T-helper 9 cell (primary cell): ENCODE measurements around the gene PCDHGC5.
A peak's percentile ranks its signal among the peaks of the same experiment; 100 is the strongest.

ENCODE experiments used
- DNase-seq: peaks from one replicate; pipeline ENCODE4 v3.0.0-alpha.2; 2020

PCDHGC5 gene

DNA sequence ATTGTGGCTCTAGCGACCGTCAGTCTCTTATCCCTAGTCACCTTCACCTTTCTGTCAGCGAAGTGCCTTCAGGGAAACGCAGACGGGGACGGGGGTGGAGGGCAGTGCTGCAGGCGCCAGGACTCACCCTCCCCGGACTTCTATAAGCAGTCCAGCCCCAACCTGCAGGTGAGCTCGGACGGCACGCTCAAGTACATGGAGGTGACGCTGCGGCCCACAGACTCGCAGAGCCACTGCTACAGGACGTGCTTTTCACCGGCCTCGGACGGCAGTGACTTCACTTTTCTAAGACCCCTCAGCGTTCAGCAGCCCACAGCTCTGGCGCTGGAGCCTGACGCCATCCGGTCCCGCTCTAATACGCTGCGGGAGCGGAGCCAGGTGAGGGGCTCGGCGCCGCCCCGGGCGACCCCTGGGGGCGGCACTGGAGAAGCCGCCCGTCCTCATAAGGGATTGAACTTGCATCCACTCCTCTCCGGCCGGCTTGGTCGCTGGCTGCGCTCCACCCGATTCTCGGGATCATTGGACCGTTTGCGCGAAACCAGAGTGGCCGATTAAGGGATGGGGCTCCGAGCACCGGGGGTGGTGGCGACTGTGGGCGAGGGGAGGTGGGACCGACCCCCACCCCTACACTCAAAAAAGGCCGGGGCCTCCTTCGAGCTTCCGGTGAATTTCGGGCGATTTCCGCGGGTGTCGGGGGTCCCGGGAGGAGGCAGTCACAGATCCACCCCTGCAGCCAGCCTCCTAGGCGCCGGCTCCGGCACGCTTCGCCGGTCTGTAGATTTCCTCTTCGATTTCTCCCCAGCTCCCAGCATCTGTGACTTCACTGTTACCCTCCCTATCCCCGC is 2.7 kb downstream of the PCDHGC5 start:
- no peak for DNase-seq

- no peak for DNase-seq
Observed at GRCh38 chr5:141492168-141492885, 3.4 kb downstream of the PCDHGC5 start.

DNA sequence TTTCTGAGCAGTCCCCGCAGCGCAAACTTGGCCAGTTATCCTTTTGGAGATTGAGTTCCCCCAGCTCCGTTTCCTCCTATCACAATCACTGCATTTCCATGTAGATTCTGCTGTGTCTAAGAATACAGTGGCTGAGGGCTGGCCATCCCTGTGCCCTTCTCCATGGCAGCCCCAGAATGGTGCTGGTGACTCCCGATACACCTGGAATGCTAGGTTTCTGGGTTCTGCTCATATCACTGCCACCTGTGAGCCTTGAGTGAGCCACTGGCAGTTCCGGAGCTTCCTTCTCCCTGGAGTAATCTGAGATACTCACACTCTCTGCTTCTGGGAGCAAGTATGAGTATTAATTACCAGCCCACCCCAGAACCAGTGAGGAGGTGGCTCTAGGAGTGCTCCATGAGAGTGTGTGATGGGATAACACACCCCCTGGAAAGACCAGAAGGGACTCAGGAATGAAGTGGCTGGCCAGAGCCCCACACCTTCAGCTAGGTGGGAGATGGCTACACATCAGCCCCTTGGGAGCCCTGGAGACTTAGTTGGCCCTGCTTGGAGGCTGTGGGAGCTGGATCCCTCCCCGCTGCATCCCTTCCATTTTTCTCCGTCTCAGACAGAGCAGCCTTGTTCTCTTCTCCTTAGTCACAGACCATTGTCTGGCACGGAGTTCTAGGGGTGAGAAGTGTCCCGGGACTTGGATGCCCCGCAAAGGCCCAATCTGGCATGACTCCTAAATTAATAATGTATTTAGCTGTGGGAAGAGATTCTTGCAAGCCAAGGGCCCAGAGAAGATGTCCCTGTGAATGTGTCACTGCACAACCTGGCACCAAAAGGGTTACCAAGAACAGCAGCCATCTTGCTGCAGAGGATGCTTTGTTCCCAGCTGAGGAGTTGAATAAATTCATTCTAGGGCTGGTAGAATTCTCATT is 4.9 kb downstream of the PCDHGC5 start:
- DNase-seq: no peak

DNA sequence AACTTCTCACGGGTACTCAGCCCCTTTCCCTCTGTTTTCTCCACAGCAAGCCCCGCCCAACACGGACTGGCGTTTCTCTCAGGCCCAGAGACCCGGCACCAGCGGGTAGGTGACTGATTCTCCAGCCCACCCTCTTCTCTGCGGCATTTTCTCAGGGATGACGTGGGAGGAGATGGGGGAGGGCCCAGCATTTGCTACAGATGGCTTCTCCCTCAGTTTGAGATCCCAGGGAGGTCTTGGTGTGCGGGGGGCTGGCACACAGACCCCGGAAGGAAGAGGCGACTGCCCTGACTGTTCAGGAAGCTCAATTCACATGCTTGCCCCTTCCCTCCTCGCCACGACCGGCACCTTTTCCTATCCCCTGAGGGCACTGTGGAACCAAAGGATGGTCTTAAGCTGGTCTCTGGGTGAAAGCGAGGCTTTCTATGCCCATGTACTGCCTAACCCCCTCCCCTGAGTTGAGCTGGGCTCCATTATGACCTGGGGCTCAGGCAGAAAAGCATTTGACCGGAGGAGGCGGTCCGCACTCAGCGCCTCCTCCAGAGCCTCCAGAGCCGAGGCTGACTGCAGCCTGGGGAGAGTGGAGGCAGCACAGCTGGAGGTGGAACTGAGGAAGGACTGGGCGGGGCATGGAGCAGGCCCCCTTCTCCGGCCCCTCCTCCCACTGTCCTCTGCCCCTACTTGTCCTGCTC is 6.0 kb downstream of the PCDHGC5 start:
- no peak for DNase-seq

GRCh38 chr5:141495453-141495811 is 6.6 kb downstream of the PCDHGC5 start:
- no peak for DNase-seq

DNA sequence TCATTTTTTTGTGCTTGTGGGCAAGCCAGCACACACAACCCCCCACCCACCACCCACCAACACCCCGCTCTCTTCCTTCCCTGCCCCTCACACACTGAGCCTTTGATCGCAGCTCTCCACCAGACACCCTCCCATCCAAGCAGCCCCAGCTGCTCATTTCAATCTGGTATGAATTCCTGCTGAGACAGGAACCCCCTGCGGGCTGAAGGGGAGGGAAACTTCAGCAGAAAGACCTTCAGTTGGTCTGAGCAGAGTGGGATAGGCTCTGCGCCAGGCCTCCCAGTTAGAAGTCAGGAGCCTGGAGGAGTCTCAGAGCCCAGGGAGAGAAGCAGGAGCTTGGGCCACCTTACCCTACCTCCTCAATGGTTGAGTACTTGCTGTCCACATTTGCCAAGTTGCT is 7.2 kb downstream of the PCDHGC5 start:
- DNase-seq: no peak

GRCh38 chr5:141501761-141502160 is 12.9 kb downstream of the PCDHGC5 start:
- no peak for DNase-seq

- no peak for DNase-seq
Observed at GRCh38 chr5:141503681-141504080, 14.8 kb downstream of the PCDHGC5 start.

- no peak for DNase-seq
Observed at GRCh38 chr5:141504216-141504615, 15.3 kb downstream of the PCDHGC5 start.

GRCh38 chr5:141506381-141507155 is 17.7 kb downstream of the PCDHGC5 start:
- DNase-seq: no peak

DNA sequence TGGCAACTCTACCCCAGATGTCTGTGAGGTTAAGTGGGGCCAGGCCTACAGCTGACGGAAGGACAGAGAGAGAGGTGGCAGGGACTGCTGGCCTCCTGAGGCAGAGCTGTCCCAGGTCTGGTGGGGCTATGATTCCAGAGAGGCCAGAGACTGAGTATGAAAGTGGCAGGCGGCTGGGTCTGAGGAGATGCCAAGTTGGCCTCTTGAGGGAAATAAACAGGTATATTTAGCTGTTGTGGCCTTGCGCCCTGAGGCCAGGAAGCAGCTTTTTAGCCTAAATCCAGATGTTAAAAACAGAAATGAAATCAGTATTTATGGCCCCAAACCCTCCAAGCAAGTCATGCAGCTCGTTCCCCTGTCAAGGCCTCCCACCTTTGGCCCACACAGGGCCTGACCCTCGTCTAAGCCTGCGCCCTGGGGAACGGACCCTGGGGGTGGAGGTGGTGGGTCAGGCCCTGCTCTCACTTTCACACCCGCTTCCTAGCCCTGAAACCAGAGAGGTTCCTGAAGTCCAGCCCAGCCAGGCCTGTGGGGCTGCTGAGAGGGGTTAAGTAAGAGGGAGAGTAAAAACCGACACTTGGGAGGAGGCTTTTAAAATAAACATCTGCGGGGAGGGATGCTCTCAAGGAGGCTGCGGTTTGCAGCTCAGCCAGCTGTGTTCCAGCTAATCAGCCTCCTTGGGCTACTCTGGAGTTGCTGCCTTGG is 18.7 kb downstream of the PCDHGC5 start:
- DNase-seq: no peak

- no peak for DNase-seq
Observed at GRCh38 chr5:141508440-141508797, 19.5 kb downstream of the PCDHGC5 start.

DNA sequence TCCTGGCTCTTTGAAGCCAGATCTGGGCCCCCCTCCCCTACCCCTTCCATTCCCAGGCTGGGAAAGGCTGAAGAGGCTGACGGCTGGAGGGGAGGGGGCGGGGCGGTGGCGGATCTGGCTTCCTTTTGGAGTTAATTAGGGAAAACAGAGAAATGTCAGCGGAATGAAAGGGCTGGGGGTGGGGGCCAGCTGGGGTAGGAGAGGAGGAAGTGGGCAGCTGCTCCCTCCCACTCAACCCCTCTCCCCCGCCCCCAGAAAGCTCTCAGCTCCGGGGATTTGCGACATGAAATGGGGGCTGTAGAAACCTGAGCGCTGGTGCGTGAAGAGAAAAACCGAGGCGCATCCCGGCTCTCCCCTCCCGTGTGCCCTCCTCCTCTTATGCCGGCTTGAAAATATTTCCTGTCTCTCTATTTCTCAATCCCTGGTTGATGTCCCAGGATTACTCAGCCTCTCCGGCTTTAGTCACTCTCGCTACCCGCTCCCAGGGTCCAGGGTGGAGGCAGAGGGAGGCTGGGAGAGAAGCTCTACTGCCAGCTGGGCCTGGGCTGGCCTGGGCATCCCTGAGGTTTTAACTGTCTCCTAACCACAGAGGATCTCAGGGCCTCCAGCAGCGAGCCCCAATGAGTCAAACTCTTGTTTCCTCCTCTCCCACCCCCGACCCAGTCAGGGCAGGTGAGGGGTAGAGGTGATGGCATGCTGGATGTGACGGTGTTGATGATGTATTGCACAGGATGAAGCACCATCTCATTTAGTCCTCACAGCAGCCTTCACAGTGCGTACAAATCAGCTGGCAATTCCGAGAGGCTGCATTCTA is 20.1 kb downstream of the PCDHGC5 start:
- no peak for DNase-seq

GRCh38 chr5:141510160-141510559 is 21.3 kb downstream of the PCDHGC5 start:
- no peak for DNase-seq

- DNase-seq: no peak
Observed at GRCh38 chr5:141510850-141511601, 22.1 kb downstream of the PCDHGC5 start.

- DNase-seq: no peak
Observed at GRCh38 chr5:141511771-141512325, 23.0 kb downstream of the PCDHGC5 start.

- DNase-seq: peak; percentile 89
Observed at GRCh38 chr5:141512390-141512910, 23.6 kb downstream of the PCDHGC5 start.

DNA sequence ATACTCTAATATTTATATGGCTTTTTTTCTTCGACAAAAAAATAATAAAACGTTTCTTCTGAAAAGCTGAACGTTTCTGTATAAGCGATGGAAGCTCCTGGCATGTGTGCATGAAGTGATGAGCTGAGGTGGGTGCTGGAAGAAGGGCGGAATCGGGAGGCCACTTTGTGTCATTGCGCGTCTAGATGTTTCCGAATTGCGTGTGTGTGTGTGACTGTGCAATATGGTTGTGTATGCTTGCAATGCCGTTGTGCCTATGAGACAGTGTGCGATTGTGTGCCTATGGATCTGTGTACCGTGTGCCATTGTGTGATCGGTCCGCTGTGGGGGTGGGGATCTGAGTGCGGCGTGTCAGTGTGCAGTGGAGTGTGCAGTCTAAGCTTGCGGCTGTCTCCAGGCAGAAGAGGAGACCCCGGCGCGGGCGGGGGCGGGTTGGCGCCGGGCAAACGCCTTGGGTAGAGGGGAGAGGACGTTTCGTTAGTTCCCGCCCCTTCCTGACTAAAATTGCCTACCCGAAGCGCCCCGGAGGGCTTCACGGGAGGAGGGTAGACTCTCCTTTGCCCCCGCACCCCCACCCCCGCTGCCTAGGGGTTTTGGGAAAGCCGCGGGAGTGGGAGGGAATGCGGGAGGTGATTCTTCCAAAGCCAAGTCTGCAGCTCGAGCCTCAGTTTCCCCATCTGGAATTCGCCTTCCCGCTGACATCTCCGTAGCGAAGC is 24.2 kb downstream of the PCDHGC5 start:
- peak; percentile 8 for DNase-seq
